BLaER1 (cell line): ENCODE measurements around the gene PDILT.

Experiments
- H3K27ac ChIP-seq: shearing (Covaris generic); formaldehyde crosslinking; 2 replicates; pipeline ENCODE4 v1.8.1; 2022
- H3K27me3 ChIP-seq: shearing (Covaris generic); formaldehyde crosslinking; 2 replicates; pipeline ENCODE4 v1.8.1; 2022
- H3K36me3 ChIP-seq: shearing (Covaris generic); formaldehyde crosslinking; 2 replicates; pipeline ENCODE4 v1.8.1; 2022
- H3K4me1 ChIP-seq: shearing (Covaris generic); formaldehyde crosslinking; 2 replicates; pipeline ENCODE4 v1.8.1; 2022
- H3K4me2 ChIP-seq: shearing (Covaris generic); formaldehyde crosslinking; 2 replicates; pipeline ENCODE4 v1.8.1; 2022
- H3K4me3 ChIP-seq: shearing (Covaris generic); formaldehyde crosslinking; 2 replicates; pipeline ENCODE4 v1.8.1; 2022
- H3K9ac ChIP-seq: shearing (Covaris generic); formaldehyde crosslinking; 2 replicates; pipeline ENCODE4 v1.8.1; 2022
- H3K9me3 ChIP-seq: shearing (Covaris generic); formaldehyde crosslinking; 2 replicates; pipeline ENCODE4 v1.8.1; 2022
- H4K20me1 ChIP-seq: shearing (Covaris generic); formaldehyde crosslinking; 2 replicates; pipeline ENCODE4 v1.8.1; 2022
- Cebpa-rat ChIP-seq: shearing (Covaris generic); IDR thresholded peaks from 2 replicates; pipeline ENCODE4 v1.8.1; 2022

Gene PDILT

DNA sequence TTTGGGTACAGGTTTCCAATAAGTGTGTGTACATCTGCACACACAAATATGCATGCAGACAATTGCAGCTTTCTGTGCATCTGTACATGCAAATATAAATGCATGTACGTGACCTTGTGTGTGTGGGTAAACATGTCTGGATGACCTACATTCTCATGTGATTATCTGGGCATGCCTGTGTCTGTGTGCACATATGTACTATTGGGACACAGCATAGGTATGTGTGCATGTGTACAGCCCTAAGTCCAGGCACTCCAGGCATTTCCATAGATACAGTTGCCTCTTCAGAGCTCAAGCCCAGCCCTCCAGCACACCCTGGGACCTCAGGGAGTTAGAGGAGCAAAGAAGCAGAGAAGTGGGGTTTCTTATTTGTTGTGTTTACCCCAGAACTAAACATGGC is 70.1 kb downstream of the PDILT start:
- H3K36me3 ChIP-seq, result no peaks in the 10 kb centered on the region
- H3K27ac ChIP-seq, result no peak overlapping the region
- TF ChIP-seq Cebpa-rat, result no peak
- H4K20me1 ChIP-seq, result no peaks in the 10 kb centered on the region
- no peaks in the 10 kb centered on the region for H3K27me3 ChIP-seq
- H3K4me1 ChIP-seq, result peaks cover 7% of the 10 kb centered on the region; the same call in 1 of the 2 replicates
- H3K4me2 ChIP-seq, result no peak overlapping the region
- H3K4me3 ChIP-seq, result no peak overlapping the region
- H3K9me3 ChIP-seq, result no peaks in the 10 kb centered on the region
- no peak overlapping the region for H3K9ac ChIP-seq

- Histone ChIP-seq H4K20me1 (no peaks in the 10 kb centered on the region), H3K4me3 (no peak overlapping the region), H3K4me1 (peaks cover 7% of the 10 kb centered on the region; the same call in 1 of the 2 replicates), H3K27ac (no peak overlapping the region), H3K9ac (no peak overlapping the region), H3K27me3 (no peaks in the 10 kb centered on the region), H3K36me3 (no peaks in the 10 kb centered on the region), H3K9me3 (no peaks in the 10 kb centered on the region), H3K4me2 (no peak overlapping the region)
- TF ChIP-seq Cebpa-rat, result no peak
Measured at GRCh38 chr16:20333120-20333519, 71.4 kb downstream of the PDILT start.

DNA sequence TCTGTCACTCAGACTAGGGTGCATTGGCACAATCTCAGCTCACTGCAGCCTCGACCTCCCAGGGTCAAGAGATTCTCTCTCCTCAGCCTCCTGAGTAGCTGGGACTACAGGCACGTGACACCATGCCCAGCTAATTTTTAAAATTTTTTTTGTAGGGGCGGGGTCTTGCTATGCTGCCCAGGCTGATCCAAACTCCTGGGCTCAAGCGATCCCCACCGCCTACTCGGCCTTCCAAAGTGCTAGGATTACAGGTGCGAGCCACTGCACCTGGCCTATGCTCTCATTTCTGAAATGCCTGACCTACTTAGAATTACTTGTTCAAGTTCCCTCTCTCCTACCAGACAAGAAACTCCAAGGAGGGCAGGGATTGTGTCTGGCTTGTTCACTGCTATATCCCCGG is 72.1 kb downstream of the PDILT start:
- no peaks in the 10 kb centered on the region for H3K27me3 ChIP-seq
- no peak overlapping the region for H3K4me3 ChIP-seq
- H3K27ac ChIP-seq, result no peak overlapping the region
- no peak for TF ChIP-seq Cebpa-rat
- no peaks in the 10 kb centered on the region for H3K36me3 ChIP-seq
- no peak overlapping the region for H3K9ac ChIP-seq
- no peaks in the 10 kb centered on the region for H4K20me1 ChIP-seq
- H3K4me1 ChIP-seq, result peaks cover 6% of the 10 kb centered on the region; the same call in 1 of the 2 replicates
- H3K4me2 ChIP-seq, result no peak overlapping the region
- no peaks in the 10 kb centered on the region for H3K9me3 ChIP-seq

DNA sequence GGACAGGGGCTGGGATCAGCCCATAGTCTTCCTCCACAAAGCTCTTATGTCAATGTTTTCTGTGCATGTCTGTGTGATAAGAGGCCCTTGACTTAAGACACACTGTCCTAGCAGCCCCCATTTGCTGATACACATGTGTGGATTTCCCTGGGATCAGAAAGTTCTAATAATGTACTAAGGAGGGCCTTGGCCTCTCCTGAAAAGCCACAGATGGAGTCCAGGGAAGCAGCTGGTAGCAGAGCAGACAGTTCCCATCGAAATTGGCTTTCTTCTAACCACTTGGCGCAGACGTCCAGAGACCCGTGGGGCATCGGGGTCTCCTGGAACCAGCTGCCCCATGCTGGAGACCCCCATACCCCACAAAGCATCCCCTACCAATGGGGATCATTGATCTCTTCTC is 72.9 kb downstream of the PDILT start:
- H3K4me2 ChIP-seq, result no peak overlapping the region
- H3K4me3 ChIP-seq, result no peak overlapping the region
- H3K27me3 ChIP-seq, result no peaks in the 10 kb centered on the region
- H3K9ac ChIP-seq, result no peak overlapping the region
- H3K4me1 ChIP-seq, result no peaks in the 10 kb centered on the region
- TF ChIP-seq Cebpa-rat, result no peak
- H3K36me3 ChIP-seq, result no peaks in the 10 kb centered on the region
- H3K27ac ChIP-seq, result no peak overlapping the region
- H3K9me3 ChIP-seq, result no peaks in the 10 kb centered on the region
- H4K20me1 ChIP-seq, result no peaks in the 10 kb centered on the region

GRCh38 chr16:20329392-20330138 is 75.0 kb downstream of the PDILT start:
- Histone ChIP-seq H4K20me1 (no peaks in the 10 kb centered on the region), H3K27me3 (no peaks in the 10 kb centered on the region), H3K9ac (no peak overlapping the region), H3K36me3 (no peaks in the 10 kb centered on the region), H3K4me3 (no peak overlapping the region), H3K4me2 (no peak overlapping the region), H3K9me3 (no peaks in the 10 kb centered on the region), H3K4me1 (no peaks in the 10 kb centered on the region), H3K27ac (no peak overlapping the region)
- TF ChIP-seq Cebpa-rat, result no peak

- TF ChIP-seq Cebpa-rat, result no peak
- Histone ChIP-seq H3K4me2 (no peak within 1 kb of the TSS), H3K27ac (no peak within 1 kb of the TSS), H3K4me3 (no peak within 1 kb of the TSS), H3K36me3 (no peaks in the 10 kb centered on the region), H4K20me1 (no peaks in the 10 kb centered on the region), H3K4me1 (no peaks in the 10 kb centered on the region), H3K27me3 (no peaks in the 10 kb centered on the region), H3K9ac (no peak within 1 kb of the TSS), H3K9me3 (no peaks in the 10 kb centered on the region)
Measured at GRCh38 chr16:20327444-20328041, 77.0 kb downstream of the PDILT start, which contains the start of gene GP2. Gene GP2 (minus strand): TSS chr16:20327513. CDS start chr16:20326431, 1,082 bp downstream.

GRCh38 chr16:20326321-20326720 is 78.2 kb downstream of the PDILT start:
- no peak overlapping the region for H3K27ac ChIP-seq

DNA sequence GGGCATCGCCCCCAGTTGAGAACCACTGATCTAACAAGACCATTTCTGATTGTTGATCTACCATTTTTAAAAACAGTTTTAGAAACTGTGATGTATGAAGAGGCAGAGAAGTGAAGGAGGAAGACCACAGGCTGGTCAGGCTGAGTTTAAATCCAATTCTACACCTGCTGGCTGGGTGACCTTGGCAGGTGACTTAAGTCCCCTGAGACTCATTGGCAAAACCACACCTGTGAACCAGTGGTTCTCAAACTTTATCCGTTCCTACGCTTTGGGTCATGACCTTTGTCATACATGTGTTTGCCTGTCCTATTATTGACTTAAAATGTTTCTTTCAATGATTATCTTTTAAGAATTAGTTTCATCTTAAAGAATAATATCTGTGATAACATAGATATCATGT is 79.5 kb downstream of the PDILT start:
- H3K27me3 ChIP-seq, result no peaks in the 10 kb centered on the region
- H4K20me1 ChIP-seq, result no peaks in the 10 kb centered on the region
- H3K27ac ChIP-seq, result no peak overlapping the region
- no peaks in the 10 kb centered on the region for H3K36me3 ChIP-seq
- no peak for TF ChIP-seq Cebpa-rat
- H3K4me3 ChIP-seq, result no peak overlapping the region
- no peak overlapping the region for H3K9ac ChIP-seq
- H3K4me1 ChIP-seq, result no peaks in the 10 kb centered on the region
- no peaks in the 10 kb centered on the region for H3K9me3 ChIP-seq
- H3K4me2 ChIP-seq, result no peak overlapping the region

More at GRCh38 chr16:20326321-20326720, 78.2 kb downstream of the PDILT start:
- no peaks in the 10 kb centered on the region for H3K27me3 ChIP-seq
- no peak for TF ChIP-seq Cebpa-rat
- H3K9ac ChIP-seq, result no peak overlapping the region
- H3K36me3 ChIP-seq, result no peaks in the 10 kb centered on the region
- H3K4me3 ChIP-seq, result no peak overlapping the region
- H3K4me2 ChIP-seq, result no peak overlapping the region
- no peaks in the 10 kb centered on the region for H3K4me1 ChIP-seq
- H3K9me3 ChIP-seq, result no peaks in the 10 kb centered on the region
- H4K20me1 ChIP-seq, result no peaks in the 10 kb centered on the region

GRCh38 chr16:20323591-20324117 is 80.9 kb downstream of the PDILT start:
- Histone ChIP-seq H3K9ac (no peak overlapping the region), H3K36me3 (no peaks in the 10 kb centered on the region), H3K27me3 (no peaks in the 10 kb centered on the region), H3K4me1 (no peaks in the 10 kb centered on the region), H4K20me1 (no peaks in the 10 kb centered on the region), H3K4me3 (no peak overlapping the region), H3K27ac (no peak overlapping the region), H3K4me2 (no peak overlapping the region), H3K9me3 (no peaks in the 10 kb centered on the region)
- no peak for TF ChIP-seq Cebpa-rat

DNA sequence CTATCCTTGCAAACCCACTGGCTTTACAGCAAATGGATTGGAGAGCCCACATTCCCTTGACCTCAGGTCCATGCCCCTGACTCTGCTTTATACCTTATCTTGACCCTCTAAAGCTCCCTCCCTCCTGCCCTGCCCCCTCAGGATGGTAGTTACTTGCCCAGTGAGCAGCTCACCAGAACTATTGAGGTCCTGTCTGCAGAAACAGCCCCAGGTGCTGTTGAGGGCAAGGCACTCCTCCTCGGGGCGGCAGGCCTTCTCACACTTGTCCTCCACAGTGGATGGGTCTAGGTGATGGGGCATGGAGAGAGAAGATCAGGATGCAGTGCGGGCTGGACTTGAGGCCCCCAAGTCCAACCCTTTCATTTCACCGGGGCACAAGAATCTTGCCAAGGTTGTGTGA is 81.8 kb downstream of the PDILT start:
- Histone ChIP-seq H3K36me3 (no peaks in the 10 kb centered on the region), H3K27ac (no peak overlapping the region), H3K4me2 (no peak overlapping the region), H3K27me3 (no peaks in the 10 kb centered on the region), H3K9ac (no peak overlapping the region), H4K20me1 (no peaks in the 10 kb centered on the region), H3K9me3 (no peaks in the 10 kb centered on the region), H3K4me1 (no peaks in the 10 kb centered on the region), H3K4me3 (no peak overlapping the region)
- TF ChIP-seq Cebpa-rat, result no peak
